ENCODE results near the gene TTC29.

Gene TTC29, protein sequence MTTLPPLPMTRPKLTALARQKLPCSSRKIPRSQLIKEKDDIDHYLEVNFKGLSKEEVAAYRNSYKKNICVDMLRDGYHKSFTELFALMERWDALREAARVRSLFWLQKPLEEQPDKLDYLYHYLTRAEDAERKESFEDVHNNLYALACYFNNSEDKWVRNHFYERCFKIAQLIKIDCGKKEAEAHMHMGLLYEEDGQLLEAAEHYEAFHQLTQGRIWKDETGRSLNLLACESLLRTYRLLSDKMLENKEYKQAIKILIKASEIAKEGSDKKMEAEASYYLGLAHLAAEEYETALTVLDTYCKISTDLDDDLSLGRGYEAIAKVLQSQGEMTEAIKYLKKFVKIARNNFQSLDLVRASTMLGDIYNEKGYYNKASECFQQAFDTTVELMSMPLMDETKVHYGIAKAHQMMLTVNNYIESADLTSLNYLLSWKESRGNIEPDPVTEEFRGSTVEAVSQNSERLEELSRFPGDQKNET

GRCh38 chr4:146945556-146946374, at the start of gene TTC29:
TTC29 (minus strand) TSS chr4:146945864; CDS start chr4:146939895, 5,969 bp downstream.
- peak; percentile 96 for DNase-seq (ENCODE audit: low spot score)

GRCh38 chr4:146981651-146982050, 36.0 kb upstream of the TTC29 start:
- peak; percentile 57 for DNase-seq (ENCODE audit: low spot score)

- DNase-seq (ENCODE audit: low spot score) = no peak
Measured at GRCh38 chr4:146978641-146979040, 33.0 kb upstream of the TTC29 start.

- DNase-seq (ENCODE audit: low spot score) = no peak
Measured at GRCh38 chr4:146976145-146976544, 30.5 kb upstream of the TTC29 start.

DNA sequence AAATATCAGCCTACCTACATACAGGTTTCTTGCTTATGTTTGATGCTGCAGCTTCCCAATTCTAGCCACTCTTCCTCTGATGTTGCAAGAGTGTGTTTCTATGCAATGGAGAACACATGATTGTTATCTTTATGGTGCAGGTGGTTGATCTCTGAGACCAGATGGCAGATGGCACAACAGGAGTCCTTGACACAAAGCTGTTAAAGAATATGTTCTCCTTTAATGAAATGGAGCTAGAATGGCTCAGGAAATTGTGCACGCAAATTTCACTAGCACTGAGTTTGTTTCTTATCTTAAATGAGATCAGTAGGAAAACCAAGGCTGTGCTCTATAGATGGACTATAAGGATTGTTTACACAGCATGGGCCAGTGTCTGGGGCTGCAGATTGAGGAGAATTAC, 29.9 kb upstream of the TTC29 start:
- no peak for DNase-seq (ENCODE audit: low spot score)

DNA sequence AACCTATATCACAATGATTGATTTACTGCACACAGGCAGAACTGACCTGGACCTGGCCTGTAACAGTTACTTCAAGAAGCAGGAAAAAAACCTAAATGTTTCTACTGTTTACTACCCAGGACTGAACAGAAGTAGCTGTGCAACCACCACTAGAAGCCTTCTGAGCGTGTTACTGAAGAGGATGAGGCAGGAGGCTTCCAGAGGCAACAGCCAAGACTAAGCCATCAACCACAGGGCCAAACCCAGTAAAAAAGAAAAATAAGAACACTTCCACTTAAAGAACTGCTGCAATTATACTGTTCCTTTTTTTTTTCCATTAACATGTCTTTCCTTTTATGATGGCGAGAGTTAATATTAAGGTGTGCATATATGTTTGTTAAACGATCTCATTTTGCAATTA, 29.4 kb upstream of the TTC29 start:
- DNase-seq (ENCODE audit: low spot score) = no peak

DNA sequence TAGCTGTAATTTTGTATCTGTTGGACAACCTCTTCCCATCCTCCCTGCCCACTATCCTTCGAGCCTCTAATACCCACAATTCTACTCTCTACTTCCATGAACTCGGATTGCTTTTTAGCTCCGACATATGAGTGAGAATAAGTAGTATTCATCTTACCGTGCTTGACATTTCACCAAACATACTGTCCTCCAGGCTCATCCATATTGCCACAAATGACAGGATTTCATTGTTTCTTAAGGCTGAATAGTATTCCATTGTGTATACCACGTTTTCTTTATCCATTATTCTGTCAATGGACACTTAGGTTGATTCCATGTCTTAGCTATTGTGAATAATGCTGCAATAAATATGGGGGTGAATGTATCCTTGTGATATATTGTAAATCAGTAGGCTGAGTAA, 26.4 kb upstream of the TTC29 start:
- no peak for DNase-seq (ENCODE audit: low spot score)

- no peak for DNase-seq (ENCODE audit: low spot score)
Measured at GRCh38 chr4:146969126-146969525, 23.5 kb upstream of the TTC29 start.

GRCh38 chr4:146960634-146961033, 15.0 kb upstream of the TTC29 start:
- no peak for DNase-seq (ENCODE audit: low spot score)

GRCh38 chr4:146959692-146960091, 14.0 kb upstream of the TTC29 start:
- no peak for DNase-seq (ENCODE audit: low spot score)

GRCh38 chr4:146957237-146957636, 11.6 kb upstream of the TTC29 start:
- DNase-seq (ENCODE audit: low spot score) = no peak

DNA sequence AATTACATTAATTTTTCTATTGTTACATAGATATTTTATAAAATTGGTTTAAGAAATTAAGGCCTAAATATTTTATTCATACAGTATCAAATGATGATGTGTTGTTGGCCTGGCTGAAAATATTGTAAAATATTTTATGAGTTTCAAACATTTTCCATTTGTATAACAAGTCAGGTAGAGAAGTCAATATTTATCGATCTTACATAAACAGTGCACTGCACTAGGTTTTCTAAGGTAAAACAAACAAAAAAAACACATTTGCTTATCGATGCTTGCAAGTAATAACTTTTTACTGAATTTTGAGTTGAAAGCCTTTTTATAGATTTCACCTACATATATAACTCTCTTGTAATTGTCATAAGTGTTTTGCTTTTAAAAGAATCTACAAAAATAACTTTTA, 7.2 kb upstream of the TTC29 start:
- no peak for DNase-seq (ENCODE audit: low spot score)

GRCh38 chr4:146949559-146949958, 3.9 kb upstream of the TTC29 start:
- DNase-seq (ENCODE audit: low spot score) = no peak

- DNase-seq (ENCODE audit: low spot score) = no peak
Measured at GRCh38 chr4:146943691-146944375, 1.8 kb downstream of the TTC29 start.

DNA sequence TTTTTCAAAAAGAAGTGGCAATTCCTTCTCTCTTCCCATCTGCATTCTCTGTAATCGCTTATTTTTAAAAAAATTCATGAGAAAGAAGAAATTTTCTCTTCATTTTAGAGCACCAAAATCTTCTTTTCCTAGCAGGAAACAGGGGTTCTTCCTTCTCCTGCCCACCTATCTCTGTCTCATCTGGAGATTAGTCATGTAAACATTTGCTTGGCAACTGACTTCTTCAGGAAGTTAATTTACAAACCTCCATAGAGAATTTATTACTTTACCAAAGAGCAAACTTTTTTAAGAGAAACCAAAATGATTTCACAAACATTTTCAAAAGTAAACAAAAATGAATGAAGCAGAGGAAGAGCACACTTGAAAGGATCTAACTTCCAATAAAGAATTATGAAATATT, 13.5 kb downstream of the TTC29 start:
- DNase-seq (ENCODE audit: low spot score) = no peak

- DNase-seq (ENCODE audit: low spot score) = no peak
Measured at GRCh38 chr4:146930673-146931072, 15.0 kb downstream of the TTC29 start.

- no peak for DNase-seq (ENCODE audit: low spot score)
Measured at GRCh38 chr4:146927695-146928094, 18.0 kb downstream of the TTC29 start.

DNA sequence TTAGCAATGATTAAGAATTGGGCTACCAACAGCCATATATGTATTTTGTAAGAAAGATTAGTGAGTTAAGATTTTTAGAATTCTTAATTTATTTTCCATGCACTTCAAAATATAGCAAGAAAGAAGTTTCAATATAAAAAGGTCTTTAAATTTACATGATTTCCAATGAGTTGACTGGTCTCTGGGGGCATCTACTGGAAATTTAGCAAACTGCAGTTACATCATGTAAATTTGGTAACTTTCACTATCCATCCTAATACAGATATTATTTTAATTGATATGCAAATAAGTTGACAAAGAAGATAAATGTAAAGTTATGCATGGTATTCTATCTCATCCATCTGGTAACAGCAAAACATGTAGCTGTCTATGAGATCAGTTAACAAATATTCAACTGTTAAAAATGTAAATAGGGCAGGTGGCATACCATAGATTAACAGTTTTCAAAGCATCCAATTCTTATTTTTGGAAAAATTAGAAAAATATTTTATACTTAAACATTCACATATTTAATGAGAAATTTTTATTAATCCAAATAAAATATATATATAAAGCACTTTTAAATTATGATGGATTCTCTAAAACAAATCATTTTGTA, 29.1 kb downstream of the TTC29 start:
- no peak for DNase-seq (ENCODE audit: low spot score)

GRCh38 chr4:146915132-146915531, 30.5 kb downstream of the TTC29 start:
- DNase-seq (ENCODE audit: low spot score) = no peak

DNA sequence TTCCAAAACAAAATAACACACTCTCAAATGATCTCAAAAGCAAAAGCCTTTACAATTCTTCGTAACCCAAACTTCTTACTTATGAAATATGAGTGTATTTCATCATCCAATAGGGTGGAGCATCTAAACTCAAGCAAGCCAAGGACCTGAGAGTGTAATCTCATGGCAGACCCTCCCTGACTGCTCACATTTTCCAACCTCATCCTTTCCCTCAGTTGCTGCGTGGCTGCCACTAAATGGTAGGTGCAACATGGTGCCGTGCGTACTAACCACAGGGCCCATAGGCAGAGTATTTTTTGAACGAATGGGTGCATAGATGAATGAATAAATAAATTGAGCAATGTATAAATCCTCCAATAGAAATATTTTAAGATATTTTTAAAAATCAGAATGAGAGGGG, 45.4 kb downstream of the TTC29 start:
- DNase-seq (ENCODE audit: low spot score) = no peak

- DNase-seq (ENCODE audit: low spot score) = no peak
Measured at GRCh38 chr4:146890301-146890700, 55.4 kb downstream of the TTC29 start.

DNA sequence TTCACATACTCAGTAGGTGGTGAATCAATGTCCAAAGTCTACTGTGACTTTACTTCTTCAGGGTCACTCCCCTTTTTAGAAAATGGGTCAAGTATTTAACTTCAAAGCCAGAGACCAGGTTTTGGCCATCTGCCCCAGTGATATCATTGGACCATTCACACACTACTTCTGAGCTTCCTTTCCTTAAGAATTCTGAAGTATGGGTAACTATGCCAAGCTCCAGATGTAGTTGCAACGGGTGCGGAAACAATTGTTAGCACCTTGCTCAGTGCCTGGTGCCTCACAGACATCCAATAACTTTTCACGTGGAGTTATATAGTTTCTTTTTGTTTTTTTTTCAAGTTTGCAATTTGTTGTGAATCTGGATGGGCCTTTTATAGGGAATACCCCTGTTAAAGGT, 62.6 kb downstream of the TTC29 start:
- DNase-seq (ENCODE audit: low spot score) = no peak
